GM19372 (cell line): Measurements from ENCODE around the gene HECW1.
"Not testable (repeated sequence)": the region's sequence is repeated elsewhere in the genome, so short reads cannot be mapped to it uniquely, and the experiment has no call there.

ENCODE experiments used
- ATAC-seq: cut with Tn5 transposase; IDR thresholded peaks from one replicate; pipeline ENCODE4 v1.9.1; 2021; ENCODE audit warnings: mild to moderate bottlenecking, low read depth, moderate library complexity; ENCODE audit not compliant: unreplicated experiment

HECW1 gene

DNA sequence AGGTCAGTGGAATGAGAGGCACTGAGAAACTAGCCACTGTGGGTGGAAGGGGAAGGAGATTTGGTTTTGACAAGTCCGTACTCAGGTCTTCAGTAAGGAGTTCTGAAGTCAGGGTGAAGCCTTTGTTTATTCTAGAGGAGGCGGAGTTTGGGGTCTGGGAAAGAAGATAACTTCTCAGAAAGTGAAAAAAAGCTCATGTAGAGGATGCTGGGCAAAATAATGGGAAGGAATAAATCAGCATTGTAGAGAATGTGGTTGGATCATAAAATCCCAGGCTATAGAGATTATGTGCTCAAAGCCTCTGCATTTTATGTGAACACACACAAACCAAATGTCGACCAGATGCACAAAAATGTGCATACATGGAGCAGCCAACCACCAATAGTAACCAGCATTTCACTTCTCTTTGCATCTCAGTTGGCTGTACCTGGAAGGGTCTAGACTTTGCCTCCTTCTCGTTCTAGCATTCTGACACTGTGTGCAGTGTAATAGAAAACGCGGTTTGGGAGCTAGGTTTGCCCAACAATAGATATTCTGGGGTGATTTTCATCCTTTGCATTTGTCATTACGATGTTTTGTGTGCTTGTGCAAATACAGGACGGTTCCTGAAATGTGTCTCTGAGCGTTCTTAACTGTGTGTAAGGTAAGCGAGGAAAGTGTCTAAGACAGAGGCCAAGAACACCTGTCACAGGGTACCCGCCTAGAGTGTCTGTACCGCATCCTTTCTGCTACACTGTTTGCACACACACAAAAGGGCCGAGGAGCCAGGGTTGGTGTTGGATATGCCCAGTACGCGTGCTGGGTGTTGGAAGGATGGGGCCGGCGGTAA is 603 bp upstream of the HECW1 start:
- no peak for ATAC-seq

- no peak for ATAC-seq
Measured at GRCh38 chr7:43112941-43113621, 634 bp downstream of the HECW1 start.

DNA sequence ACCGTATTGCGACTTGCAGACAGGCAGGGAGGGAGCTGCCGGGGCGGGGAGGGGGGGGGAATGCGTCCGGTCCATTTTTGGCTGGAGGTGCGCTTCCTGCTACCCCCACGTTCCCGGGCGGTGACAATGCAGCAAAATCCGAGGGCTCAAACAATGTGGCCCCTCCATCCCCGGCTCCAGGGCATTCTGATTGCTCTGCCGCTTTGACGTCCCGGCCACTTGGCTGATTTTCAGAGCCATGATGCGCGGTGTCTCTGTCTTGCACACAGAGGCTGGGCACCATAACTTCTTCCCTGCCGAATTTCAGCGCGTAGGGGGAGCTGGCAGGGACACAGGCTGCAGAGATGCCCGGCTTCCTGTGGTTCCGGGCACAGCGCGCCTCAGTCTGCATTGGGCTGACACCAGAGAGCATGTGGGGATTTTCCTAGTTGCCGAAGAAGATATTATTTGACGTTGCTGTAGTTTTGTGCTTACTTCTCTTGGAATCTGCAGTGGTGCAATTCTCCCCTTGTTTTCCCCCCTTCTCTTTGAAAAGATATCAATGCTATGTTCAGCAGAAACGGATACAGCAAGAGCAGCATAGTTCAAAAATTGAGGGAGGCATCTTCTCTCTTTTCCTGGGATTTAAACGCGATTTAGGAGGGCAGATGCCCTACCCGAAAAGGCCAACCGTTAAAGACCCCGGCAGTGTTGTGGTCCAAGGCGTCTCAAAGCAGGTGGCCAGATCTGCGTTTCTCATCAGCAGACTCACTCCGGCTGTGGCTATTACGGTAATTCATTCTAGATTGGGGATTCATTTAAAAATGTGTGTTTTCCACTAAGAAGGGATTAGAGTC is 1.4 kb downstream of the HECW1 start:
- no peak for ATAC-seq

DNA sequence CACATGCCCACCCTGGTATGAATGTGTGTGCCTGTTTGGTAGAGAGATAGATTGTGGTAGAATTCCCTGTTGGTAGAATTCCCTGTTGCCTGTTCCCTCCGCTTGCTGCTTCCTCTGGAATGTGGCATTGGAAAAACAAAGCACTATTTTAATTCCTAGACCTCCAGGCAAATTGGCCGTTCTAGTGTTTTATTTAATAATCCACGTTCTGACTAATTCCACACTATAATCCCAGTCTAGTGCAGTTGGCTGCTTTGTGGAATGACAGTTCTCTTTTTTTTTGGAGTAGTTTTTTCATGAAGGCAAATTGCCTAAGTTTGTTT is 2.0 kb downstream of the HECW1 start:
- ATAC-seq = no peak

GRCh38 chr7:43116451-43116850 is 4.0 kb downstream of the HECW1 start:
- ATAC-seq = no peak

- ATAC-seq = no peak
Measured at GRCh38 chr7:43117095-43117494, 4.6 kb downstream of the HECW1 start.

DNA sequence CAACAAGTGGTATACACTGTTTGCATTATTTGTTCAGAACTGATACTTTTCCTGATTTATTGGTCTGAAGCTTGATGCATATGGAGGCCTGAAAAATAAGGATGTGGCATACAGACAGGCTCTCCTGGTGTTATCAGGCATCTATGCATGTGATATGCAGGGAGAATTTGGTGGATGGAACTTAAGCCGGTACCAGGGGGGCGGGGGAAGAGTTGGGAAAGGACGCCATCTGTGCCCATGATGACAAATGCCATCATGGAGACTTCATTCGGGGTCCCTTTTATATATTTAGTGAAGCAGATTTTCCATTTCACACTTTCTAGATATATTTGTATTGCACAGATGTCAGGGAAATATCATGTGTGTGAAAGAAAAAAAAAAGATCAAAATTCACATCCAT is 5.4 kb downstream of the HECW1 start:
- ATAC-seq = no peak

DNA sequence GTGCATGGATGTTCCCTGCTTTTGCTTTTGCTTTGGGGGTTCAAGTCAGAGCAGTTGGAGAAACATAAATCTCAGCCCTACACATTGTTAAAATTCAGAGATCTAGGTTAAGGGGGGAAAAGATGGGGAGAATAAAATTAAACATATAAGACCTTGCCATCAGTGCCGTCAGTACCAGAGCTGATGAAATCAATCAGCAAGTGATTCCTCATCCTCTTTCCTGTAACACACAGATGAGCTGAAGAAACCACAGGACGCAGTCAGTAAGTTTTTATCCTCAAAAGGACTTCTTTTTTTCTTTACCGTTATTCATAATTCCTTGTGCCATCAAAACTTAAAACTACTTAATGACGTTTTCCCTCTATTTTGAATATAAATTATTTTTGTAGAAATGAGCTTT is 5.9 kb downstream of the HECW1 start:
- no peak for ATAC-seq

DNA sequence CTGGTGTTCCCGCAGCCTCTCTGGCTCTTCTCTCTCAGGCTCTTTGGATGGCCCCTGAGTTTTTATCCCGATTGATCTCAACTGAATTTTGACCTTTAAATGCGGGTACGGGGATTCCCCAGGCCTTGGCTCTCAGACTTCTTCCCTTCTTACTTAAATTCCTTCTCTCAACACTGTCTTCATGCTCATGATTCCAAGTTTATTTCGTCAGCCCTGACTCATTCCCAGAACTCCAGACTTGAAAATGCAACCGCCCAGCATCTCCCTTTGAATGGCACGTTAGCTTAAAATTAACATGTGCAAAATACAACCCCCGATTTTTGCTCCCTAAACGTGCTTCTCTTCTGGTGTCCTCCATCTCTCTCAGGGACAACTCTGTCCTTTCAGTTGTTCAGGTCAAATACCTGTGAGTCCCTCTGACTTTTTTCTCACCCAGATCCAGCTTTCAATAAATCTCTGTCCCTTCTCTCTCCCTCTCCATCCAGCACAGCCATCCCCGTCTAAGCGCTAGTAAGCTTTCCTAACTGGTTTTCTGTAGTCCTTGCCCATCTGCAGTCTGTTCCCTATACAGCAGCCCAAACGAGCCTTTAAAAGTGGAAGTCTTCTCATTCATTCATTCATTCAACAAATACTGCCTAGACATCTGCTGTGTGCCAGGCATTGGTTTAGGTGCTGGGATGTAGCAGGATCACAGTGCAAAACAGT is 7.1 kb downstream of the HECW1 start:
- ATAC-seq = no peak

- no peak for ATAC-seq
Measured at GRCh38 chr7:43121973-43122372, 9.5 kb downstream of the HECW1 start.

DNA sequence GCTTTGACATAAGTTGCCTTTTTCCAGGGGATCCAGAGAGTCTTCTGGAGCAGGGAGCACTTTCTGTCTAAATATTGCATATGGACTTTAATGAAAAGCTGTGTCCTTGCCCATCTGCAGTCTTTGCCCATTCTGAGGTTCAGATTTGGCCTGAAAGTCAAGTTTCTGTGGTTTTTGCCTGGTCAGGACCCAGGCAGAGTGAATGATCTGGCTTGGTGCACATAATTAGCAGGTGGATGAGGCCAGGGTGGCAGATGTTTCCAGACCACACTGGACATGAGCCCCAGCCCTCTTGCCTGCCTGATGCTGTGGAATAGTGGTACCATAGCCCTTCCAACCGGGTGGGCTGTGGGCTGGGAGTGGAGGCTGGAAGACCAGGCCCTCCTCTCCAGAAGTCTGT is 11.0 kb downstream of the HECW1 start:
- ATAC-seq = no peak

- ATAC-seq = no peak
Measured at GRCh38 chr7:43124388-43124787, 11.9 kb downstream of the HECW1 start.

- no peak for ATAC-seq
Measured at GRCh38 chr7:43130347-43130746, 17.9 kb downstream of the HECW1 start.

DNA sequence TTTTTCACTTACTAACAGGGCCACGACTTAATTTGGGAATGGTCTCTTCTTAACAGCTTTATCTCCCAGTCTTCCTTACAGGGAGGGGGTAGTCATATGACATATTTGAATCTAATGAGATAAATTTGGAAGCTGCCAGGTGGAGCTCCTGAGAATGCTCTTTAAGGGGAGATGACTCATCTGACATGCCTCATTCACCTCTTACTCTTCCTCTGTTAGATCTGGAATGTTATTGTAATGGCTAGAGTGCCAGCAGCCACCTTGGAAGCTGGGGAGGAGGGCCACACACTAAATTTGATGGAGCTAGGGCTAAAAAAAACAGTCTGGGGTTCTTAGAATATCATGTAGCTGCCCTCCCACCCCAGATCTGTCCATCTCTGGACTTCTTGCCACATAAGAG is 22.7 kb downstream of the HECW1 start:
- ATAC-seq = no peak

GRCh38 chr7:43136064-43136463 is 23.6 kb downstream of the HECW1 start:
- no peak for ATAC-seq

DNA sequence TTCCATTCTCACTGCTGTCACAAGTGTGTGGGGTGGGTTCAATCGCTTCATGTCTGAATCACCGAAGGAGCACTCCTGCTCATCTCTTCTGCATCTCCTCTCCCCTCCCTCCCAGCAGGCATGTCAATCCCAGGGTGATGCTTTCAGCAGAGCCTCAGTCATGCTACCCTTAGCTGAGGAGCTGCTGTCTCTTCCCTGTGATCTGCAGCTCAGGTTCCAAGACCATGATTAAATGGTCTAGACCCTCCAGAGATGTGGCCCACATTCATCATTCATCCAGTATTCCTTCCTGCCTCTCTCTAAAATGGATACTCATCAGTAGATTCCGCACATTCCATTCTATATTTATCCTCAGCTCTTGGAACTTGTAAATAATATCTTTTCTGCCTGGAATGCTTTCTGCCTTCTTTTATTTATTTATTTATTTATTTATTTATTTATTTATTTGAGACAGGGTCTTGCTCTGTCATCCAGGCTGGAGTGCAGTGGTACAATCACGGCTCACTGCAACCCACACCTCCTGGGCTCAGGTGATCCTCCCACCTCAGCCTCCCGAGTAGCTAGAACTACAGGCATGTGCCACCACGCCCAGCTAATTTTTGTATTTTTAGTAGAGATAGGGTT is 24.8 kb downstream of the HECW1 start:
- ATAC-seq = not testable (repeated sequence)

DNA sequence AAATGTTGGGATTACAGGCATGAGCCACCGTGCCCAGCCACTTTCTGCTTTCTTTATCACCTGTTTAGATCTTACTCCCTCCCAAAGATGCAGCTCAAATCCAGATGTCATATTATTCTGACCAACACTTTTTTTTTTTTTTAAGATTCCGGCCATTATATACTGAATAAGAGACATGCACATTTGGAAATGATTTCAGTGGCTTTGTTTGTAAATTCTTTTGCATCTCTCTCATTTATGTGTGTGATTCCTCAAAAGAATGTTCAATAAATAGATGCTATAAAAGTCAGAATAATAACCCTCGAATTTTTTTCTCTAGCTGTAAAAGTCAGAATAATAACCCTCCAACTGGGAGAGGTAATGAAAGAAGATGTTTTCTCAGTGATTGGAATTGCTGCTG is 25.4 kb downstream of the HECW1 start:
- no peak for ATAC-seq

- no peak for ATAC-seq
Measured at GRCh38 chr7:43138710-43139109, 26.3 kb downstream of the HECW1 start.

DNA sequence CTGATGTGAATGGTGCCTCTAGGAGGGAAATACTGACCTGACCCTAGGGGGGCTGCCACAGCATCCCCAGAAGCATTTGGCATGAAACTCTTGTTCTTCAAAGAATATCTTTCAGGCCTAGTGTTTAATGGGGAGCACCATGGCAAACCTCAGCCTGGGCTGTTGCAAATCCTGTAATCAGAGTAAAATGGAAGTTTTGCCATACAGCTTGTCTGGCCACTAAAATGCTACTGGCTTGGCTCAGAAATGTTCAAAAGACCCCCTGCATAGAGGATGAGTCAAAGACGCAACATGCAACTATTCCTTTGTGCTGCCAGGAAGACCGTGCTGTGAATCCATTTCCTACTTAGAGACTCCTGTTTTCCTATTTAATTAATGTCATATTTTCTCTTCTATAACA is 26.7 kb downstream of the HECW1 start:
- no peak for ATAC-seq

- no peak for ATAC-seq
Measured at GRCh38 chr7:43140186-43140585, 27.7 kb downstream of the HECW1 start.
